Left lobe of liver (tissue), 2 donors: ENCODE results near the gene FBXW5. TPM values are rescaled to one million over a fixed set of nuclear protein-coding genes. Genes with fewer than 3 reads are reported as not detected.

Experiments
- ATAC-seq: fragments of 200-7000 bp; cut with Tn5 transposase; one replicate; pipeline ENCODE4 v1.9.1; 2020; ENCODE audit warnings: mild to moderate bottlenecking, moderate library complexity
- DNase-seq: peaks from one replicate; pipeline ENCODE4 v3.0.0-alpha.2; 2020; ENCODE audit warnings: low spot score
- total RNA-seq: library from RNA; stranded (reverse); gene quantifications from one replicate; pipeline ENCODE4 v1.2.1, GENCODE V29; 2021
- donor health status: DM: no; HTN: no; CAD: no; lungs with moderate emphysema.
- donor health status: DM: no; HTN: yes; CAD: no.

The FBXW5 gene
- total RNA-seq, 1 donor from 2014 or later, result 112 TPM

DNA sequence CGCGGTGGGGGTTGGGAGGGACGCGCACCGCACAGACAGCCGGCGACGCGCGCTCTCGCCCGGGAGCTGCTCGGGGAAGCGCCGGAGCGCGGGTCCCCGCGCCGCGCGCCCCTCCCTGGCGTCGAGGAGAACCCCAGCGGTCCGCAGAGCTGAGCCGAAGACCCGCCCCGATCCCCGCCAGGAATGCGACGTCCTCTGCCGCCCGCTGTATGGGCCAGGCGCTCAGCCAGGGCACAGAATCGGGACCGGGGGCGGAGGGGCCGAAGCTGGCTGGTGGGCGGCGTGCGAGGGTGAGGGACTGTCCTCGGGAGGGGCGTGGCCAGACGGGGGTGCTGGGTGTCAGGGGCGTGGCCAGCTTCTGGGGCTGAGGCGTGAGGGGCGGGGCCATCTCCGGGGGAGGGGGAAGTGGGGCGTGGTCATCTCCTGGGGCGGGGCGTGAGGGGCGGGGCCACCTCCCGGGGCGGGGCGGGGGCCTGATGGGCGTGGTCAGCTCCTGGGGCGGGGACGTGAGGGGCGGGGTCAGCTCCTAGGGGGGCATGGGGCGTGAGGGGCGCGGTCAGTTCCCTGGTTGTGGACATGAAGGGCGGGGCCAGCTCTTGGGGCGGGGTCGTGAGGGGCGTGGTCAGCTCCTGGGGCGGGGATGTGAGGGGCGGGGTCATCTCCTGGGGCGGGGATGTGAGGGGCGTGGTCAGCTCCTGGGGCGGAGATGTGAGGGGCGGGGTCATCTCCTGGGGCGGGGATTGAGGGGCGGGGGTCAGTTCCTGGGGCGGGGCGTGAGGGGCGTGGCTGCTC lies 33.7 kb upstream of the FBXW5 start:
- DNase-seq (no peak), ATAC-seq (peak; percentile 56)

DNA sequence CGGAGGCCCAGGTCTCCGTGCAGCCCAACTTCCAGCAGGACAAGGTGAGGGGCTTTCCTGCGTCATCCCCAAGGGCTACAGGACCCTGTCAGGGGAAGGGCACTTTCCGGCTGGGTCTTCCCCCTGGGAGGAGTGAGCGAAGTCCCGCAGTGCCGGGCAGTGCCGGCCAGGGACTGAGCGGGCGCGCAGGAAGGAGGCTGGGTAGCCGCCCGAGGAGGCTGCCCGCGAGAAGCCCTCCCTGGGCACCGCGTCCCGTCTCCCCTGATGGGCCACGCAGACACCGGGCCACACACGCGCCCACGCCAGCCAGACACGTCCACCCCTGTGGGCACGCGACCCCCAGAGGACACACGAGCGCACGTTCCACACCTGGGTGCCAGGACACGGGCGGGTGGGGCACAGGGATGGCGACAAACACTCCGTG lies 33.1 kb upstream of the FBXW5 start:
- DNase-seq (no peak), ATAC-seq (no peak)

DNA sequence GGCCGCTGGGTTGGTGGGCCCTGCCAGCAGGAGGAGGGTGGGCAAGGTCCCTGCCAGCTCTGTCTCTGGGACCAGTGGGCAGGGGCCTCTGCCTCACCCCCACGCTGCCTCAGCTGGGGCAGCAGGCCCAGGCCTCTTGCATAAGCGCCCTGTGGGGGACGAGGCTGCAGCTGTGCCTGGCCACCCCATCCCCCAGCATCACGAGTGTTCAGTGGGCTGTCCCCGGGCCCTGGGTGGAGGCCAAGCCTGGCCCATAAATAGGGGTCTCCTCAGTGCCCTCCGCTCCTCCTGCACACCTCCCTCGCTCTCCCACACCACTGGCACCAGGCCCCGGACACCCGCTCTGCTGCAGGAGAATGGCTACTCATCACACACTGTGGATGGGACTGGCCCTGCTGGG lies 32.7 kb upstream of the FBXW5 start, which contains the start of gene PTGDS:
Gene PTGDS (plus strand): TSS at position 282 of the 400 bp plus-strand sequence. CDS start 75 bp downstream, at position 357.
- ATAC-seq, result no peak
- DNase-seq, result no peak

DNA sequence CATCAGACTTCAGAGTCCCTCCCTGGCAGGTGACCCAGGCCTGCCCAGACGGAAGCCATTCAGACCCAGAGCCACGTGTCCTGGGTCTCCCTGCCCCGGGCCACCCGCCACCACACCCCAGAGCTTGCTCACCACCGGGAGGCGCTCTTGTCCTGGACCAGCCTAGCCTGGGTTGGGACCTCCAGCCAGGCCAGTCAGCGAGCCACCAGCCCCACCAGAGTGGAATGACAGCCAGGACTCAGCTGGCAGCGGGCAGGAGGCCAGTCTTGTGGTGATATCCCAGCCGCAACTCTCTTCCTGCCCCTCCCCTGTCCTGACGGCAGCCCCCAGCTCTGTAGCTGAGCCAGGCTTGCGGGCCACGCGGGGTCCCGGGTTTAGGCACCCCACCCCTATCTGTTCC lies 31.1 kb upstream of the FBXW5 start:
- ATAC-seq (no peak), DNase-seq (no peak)

DNA sequence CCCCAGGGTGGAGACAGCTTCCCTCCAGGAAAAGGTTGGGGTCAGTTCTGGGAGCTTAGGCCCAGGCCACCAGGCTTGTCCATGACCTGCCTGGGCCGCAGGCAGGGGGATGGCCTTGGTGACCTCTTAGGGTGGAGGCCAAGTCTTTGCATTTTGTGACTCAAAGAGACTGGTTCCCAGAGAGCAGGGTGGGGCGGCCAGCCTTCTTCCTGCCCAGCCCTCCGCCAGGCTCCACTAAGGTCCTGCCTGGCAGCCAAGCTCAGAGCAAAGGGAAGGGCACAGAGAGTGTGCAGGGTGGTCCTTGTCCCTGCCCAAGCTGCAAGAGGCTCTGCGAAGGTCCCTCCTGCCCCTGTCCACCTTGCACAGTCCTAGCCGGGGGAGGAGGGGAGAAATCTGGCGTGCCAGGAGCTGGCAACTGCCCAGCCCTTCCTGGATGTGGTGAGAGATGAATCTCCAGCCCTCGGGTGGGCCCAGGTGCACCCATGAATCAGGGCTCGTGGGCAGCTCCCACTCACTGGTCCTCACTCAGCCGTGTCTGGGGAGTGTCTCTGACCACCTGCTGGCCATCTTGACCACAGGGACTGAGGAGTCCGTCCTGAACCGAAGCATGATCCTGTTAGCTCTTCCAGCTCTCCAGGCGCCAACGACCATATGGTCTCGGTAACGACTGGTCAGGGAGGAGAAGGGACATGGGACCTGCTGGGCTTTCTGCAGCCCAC lies 30.4 kb upstream of the FBXW5 start:
- ATAC-seq (no peak), DNase-seq (no peak)

DNA sequence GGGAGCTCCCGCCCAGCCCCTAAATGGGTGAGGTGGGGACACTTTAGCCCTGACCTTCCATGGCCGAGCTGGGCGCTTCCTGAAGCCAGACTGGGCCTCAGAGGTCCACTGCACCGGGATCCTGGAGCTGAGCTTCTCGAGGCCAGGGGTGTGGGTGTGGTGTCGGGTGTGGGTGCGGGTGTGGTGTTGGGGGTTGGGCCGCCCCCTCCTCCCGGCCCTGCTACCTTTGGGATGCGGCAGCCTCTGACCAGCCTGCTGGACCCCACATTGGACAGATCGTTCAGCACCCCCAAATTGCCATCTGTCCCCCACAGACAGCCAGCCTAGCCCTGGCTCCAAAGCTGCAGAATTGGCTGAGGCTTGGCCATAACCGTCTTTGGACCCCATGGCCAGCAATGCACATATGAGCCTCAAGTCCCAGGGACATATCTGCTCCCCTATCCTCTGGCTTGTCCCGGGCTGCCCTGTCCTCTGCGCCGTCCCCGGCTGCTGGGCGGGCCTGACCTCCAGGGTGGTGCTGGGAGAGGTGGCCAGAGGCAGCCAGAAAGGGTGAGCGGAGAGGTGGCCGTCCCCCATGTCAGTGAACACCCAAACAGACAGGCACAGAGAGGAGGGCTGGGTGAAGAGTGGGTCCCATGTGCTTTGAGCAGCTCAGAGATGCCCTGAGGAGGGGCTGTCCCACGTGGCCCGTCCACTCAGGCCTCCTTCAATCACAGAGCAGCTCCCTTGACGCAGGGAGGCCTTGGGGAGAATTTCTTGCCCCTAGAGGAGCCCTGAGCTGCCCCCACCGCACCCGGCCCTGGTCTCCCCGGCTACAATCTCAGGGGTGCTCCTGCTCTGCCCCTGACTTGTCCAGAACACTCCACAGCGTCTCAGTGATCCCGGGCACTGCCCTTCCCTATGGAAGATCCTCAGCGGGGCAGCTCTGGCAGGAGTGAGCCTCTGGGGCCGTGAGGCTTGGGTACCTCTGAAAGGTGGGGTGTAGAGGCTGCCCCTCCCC lies 29.4 kb upstream of the FBXW5 start:
- DNase-seq (no peak), ATAC-seq (no peak)

DNA sequence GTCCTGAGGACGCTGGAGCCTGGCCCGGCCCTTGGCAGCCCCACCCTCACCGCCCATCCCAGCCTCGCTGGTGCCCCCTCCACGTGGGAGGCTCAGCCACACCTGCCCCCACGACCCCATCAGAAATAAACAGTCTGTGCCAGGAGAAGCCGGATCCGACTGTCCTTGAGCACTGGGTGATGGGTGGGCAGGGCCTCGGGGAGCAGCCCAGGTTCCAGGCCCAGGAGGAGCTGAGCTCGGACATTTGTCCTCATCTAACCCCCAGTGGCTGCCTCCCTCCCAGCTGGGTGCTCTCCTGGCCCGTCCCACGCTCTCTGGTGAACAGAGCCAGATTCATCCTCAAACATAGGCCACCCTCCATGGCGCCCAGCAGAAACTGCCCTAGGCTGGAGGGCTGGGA lies 28.2 kb upstream of the FBXW5 start:
- no peak for ATAC-seq
- DNase-seq, result no peak

DNA sequence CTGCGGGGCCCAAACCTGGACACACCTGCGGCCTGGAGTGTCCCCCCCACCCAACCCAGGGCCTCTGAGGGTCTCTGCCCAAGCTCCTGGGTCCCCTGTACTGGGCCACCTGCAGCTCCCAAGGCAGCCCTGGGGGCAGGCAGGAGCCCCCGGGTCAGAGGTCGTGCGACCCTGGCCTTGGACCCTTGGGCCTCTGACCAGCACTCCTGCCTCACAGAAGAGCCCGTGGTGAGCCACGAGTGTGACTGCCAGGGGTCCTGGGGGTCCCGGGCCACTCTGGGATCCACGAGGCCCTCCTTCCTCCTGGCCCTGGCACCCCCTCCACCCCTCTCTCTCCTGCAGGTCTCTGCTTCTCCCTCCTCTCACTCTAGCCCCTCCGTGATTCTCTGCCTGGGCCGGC lies 27.8 kb upstream of the FBXW5 start:
- DNase-seq (no peak), ATAC-seq (no peak)

DNA sequence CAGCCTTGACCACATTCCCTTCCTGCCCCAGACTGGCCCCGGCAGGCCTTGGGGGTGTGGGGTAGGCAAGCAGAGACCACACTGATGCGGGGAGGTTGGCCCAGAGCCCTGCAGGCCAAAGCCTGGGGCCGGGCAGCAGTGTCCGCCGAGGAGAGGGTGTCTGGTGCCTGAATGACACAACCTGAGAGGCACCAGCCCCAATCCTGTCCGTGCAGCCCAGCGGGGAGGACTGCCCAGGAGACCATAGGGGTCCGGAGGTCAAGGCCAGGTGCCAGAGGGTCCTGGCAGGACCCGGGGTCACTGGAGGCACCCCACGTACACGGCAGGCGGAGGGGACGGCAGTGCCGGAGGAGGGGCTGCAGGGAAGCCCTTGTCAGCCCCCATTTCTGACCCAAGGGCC lies 27.2 kb upstream of the FBXW5 start:
- no peak for ATAC-seq
- no peak for DNase-seq

DNA sequence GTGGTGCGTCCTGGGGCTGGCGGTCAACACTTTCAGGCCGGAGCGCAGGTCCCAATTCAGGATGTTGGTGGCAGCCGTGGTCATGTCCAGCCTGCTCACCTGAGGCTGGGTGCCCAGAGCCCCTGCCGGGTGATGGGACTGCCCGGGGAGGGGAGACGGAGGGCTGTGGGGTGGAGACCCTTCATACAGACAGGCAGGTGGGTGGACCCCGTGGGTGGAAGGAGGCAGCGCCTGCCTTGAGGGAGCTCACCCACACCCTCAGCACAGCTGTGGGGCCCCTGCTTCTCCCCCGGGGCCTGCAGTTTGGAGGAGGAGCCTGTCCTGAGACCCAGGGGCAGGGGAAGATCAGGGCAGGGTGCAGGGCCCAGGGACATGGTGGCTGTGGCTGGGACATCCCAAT lies 25.8 kb upstream of the FBXW5 start:
- ATAC-seq, result no peak
- no peak for DNase-seq

DNA sequence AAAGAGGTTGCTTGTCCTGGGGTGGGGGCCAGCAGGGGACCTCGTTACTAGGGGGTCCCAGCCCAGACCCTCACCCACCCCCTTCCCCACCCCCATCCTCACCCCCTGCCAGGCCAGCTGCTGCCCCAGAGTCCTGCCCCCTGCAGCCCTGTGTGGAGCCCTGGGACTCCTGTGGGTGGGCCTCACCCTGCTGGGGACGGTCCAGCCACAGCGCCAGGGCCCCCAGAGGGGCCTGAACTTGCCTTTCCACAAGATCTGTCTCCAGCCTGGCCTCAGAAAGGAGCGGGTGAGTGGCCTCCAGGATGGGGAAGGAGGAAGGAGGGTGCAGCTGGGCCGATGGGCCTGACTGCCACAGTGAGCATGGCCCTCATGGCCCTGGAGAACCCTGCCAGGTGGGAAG lies 25.2 kb upstream of the FBXW5 start:
- ATAC-seq (no peak), DNase-seq (no peak)

DNA sequence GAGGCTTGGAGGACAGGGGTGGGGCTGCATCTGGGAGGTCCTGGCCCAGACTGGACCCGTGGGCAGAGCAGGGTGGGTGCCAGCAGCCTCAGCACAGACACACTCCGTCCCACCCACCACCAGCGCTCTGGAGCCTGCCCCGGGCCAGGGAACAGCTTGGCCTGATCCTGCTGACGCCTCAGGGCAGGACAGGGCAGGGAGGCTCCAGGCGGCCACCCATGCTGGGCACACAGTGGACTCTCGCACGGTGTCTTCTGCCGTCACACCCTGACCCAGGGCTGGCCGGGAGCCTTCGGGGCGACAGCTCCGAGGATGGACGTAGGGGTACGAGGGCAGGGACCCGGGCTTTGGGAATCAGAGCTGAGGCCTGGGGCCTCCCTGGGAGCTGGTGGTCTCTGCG lies 24.6 kb upstream of the FBXW5 start:
- ATAC-seq, result peak; percentile 19
- DNase-seq, result no peak

DNA sequence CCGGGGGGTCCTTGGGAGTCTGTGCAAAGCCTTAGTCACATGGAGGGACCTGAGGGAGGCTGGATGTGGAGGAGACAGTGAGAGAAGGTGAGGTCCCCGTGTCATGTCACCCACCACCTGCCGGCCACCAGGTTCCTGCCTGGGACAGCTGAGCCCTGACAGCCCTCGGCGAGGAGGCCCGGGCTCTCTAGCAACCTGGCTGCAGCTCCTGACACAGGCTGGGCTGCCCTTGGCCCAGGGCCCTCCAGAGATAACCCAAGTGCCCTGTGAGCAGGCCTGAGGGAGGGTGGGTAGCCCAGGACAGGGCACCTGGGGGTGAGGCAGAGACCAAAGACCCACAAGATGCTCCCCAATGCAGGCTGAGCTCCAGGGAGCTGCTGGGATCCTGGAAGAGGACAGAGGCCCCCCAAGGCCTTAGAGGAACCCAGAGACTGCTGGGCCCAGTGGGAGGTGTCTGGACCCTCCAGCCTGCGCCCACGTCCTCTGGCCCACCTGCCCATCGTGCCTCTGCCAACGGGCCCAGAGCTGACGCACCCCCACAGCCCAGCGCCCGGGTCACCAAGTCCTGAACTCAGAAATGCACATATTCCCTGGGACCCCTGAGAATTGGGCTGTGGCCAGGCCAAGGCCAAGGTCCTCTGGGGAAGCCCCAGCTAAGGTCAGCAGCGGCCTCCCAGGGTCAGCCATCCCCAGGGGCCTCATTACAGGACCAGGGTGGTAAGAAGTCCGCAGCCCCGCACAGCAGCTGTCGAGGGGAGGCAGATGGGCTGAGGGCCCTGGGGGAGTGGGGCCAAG lies 24.0 kb upstream of the FBXW5 start:
- DNase-seq (no peak), ATAC-seq (peak; percentile 31)

DNA sequence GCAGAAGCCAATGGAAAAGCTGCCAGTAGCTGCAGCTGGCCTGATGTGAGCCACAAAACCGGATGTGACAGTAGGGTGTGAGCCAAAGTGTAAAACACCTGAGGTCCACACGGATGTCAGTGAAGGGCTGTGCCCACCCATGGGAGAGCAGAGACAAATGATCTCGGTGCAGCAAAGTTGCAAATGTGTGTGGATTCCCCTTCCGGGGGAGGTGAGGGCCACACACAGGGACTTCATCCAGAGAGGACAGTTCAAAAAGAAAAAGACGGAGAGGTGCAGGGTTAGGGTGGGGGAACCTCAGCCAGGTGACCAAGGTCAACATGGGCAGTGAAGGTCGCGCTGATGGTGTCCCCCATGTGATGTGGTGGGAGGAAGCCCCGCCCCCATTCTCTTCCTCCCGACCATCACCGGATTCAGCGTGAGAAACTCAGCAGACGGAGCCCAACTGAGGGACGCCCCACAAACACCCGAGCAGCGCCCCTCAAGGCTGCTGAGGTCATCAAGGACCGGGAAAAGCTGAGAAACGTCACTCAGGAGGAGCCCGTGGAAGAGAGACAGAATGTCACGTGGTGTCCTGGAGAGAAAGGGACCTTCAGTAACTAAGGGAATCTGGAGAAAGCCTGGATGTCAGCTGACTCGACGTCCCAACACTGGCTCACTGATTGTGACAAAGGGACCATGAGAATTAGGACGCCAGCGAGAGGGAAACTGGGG lies 21.4 kb upstream of the FBXW5 start:
- ATAC-seq, result no peak
- DNase-seq, result no peak

DNA sequence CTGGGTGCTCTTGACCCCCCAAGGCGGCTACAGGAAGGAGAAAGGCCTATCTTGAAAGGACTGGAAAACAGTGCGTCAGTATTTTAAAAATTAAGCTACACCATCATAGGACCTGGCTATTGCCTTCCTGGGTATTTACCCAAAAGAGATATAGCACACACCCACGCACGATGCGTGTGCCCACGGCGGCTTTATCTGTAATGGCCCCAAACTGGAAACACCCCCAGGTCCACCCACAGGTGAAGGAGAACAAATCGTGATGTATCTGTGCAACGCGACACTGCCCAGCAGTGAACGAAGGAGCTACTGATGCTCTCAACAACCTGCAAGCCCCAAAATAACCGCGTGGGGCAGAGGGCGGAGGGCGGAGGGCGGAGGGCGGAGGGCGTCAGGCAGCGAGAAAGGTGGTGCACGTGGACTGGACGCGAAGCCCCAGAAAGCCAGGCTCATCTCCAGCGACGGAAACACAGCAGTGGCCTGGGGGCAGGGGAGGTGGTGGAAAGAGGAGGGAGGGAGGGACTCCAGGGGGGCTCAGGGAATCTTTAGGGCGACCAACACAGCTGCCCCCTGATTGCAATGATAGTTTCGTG lies 20.4 kb upstream of the FBXW5 start:
- no peak for DNase-seq
- no peak for ATAC-seq

DNA sequence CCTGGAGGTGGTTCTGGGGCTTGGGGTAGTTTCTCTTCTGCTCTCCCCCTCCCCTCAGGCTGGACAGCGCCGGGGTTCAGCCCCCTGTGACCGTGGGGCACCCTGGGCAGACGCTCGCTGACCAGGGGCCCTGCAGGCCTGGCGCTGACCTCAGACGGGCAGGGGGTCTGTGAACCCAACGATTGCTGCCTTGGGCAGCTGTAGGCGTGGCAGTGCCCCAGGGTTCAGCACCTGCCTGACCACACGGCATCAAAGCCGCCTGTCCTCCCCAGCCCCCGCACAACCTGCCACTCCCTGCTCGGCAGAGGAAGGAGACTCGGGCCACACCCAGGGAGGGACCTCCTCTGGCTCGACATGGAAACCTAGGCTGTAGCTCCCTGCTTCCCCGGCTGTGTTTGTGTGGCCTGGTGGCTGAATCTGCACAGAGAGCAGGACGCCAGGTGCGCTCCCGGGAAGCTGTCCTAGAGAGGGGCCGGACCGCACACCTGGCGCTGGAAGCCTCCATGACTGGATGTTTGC lies 19.7 kb upstream of the FBXW5 start:
- DNase-seq (no peak), ATAC-seq (no peak)

DNA sequence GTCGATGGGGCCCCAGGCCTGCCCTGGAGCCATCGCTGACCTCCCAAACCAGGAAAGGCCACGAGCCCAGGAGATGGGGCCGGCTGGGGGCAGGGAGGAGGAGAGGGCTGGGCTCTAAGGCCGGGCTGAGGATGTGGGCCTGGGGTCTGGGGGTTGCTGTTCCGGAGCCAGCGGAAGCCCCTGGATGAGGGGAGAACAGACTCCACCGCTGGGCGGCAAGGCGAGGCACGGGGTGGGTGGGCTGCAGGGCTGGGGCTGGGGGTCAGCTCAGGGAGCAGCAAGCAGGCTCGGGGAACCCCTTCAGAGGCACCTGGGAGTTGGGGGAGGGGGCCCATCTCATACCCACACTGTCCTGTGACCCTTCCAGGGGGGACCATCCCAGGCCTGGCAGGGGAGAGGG lies 19.2 kb upstream of the FBXW5 start:
- ATAC-seq, result no peak
- no peak for DNase-seq

DNA sequence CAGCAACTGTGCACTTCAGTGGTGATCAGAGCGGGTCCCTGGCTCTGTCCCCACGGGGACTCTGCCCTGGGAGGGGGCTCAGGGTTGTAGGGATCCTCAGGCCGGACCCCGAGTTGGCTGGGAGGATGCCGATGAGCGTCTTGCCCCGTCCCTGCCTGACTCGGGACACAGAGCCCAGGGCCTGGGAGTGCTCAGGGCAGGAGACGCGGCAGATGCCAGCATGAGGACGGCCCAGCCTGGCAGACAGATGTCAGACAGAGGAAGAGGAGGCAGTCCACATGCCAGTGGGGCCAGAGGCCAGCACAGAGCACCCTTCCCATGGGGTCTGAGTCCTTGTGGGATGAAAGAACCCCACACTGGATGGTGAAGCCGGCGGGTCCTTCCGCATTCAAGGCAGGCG lies 18.8 kb upstream of the FBXW5 start:
- DNase-seq (no peak), ATAC-seq (no peak)

DNA sequence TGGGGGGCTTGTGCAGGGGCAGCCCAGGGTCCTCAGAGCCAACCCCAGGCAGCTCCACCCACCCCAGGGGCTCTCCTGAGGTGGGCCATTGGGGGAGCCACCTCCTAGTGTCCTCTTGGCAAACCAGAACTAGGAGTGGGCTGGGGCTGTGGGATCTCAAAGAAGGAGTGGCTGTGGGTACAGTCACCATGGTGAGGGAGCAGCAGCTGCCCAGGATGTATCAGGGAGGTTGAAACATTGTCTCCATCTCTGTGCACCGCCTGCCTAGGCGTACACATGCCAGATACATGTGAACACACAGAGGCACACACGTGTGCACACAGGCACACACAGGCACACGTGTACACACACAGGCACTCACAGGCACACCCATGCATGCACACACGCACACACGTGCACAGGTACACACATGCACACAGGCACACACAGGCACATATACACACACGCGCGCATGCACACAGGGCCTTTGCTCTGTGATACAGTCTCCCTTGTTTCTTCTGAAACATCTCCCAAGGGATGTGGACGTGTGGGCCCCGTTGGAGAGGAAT lies 18.2 kb upstream of the FBXW5 start:
- no peak for ATAC-seq

More for the DNA sequence above, 18.2 kb upstream of the FBXW5 start:
- DNase-seq, result no peak
